WTC11 (cell line): ENCODE results near the gene NUDT22.

Experiments
- CBFB ChIP-seq: sonication (generic); formaldehyde crosslinking; IDR thresholded peaks from 2 replicates; pipeline ENCODE4 v1.8.1; 2022; ENCODE audit warnings: mild to moderate bottlenecking, low read depth, missing genetic modification reagents
- ESRRA ChIP-seq: sonication (generic); formaldehyde crosslinking; IDR thresholded peaks from 2 replicates; pipeline ENCODE4 v1.8.1; 2022; ENCODE audit warnings: mild to moderate bottlenecking, missing genetic modification reagents, borderline replicate concordance
- FOXK1 ChIP-seq: sonication (generic); formaldehyde crosslinking; IDR thresholded peaks from 2 replicates; pipeline ENCODE4 v1.8.0; 2022; ENCODE audit warnings: mild to moderate bottlenecking, moderate library complexity, missing genetic modification reagents
- JUN ChIP-seq: sonication (generic); formaldehyde crosslinking; IDR thresholded peaks from 2 replicates; pipeline ENCODE4 v1.8.0; 2023; ENCODE audit warnings: mild to moderate bottlenecking, missing genetic modification reagents
- KAT7 ChIP-seq: sonication (generic); formaldehyde crosslinking; IDR thresholded peaks from 2 replicates; pipeline ENCODE4 v1.8.1; 2023; ENCODE audit warnings: missing genetic modification reagents, mild to moderate bottlenecking, borderline replicate concordance
- NFYB ChIP-seq: sonication (generic); formaldehyde crosslinking; conservative IDR thresholded peaks from 2 replicates; pipeline ENCODE4 v1.8.0; 2022; ENCODE audit warnings: low read depth, missing genetic modification reagents
- NR1H2 ChIP-seq: sonication (generic); formaldehyde crosslinking; IDR thresholded peaks from 2 replicates; pipeline ENCODE4 v1.9.0; 2021; ENCODE audit warnings: mild to moderate bottlenecking, moderate library complexity, missing genetic modification reagents
- RORB ChIP-seq: fragments of 250-450 bp; sonication (Bioruptor Pico); IDR thresholded peaks from 2 replicates; pipeline ENCODE4 v1.9.0; 2021; ENCODE audit warnings: mild to moderate bottlenecking
- TEAD4 ChIP-seq: sonication (generic); formaldehyde crosslinking; IDR thresholded peaks from 2 replicates; pipeline ENCODE4 v1.8.0; 2022; ENCODE audit warnings: mild to moderate bottlenecking, missing genetic modification reagents
- ZNF263 ChIP-seq: sonication (generic); formaldehyde crosslinking; IDR thresholded peaks from 2 replicates; pipeline ENCODE4 v1.8.1; 2022; ENCODE audit warnings: low read depth, mild to moderate bottlenecking, moderate library complexity, missing genetic modification reagents
- TF ChIP-seq, protein P1 (sequence below): fragments of 200-600 bp; IDR thresholded peaks from 2 replicates; pipeline ENCODE4 v1.8.0; 2022; ENCODE audit warnings: antibody characterized with exemption
- TF ChIP-seq, protein P2 (sequence below): sonication (generic); formaldehyde crosslinking; IDR thresholded peaks from 2 replicates; pipeline ENCODE4 v1.8.1; 2022; ENCODE audit warnings: mild to moderate bottlenecking, missing genetic modification reagents, moderate library complexity, borderline replicate concordance
- TF ChIP-seq, protein P3 (sequence below): sonication (generic); formaldehyde crosslinking; IDR thresholded peaks from 2 replicates; pipeline ENCODE4 v1.8.0; 2022; ENCODE audit warnings: mild to moderate bottlenecking, missing genetic modification reagents
- TF ChIP-seq, protein P4 (sequence below): fragments of 250-450 bp; sonication (Bioruptor Pico); IDR thresholded peaks from 2 replicates; pipeline ENCODE4 v1.9.0; 2021; ENCODE audit warnings: mild to moderate bottlenecking

DNA sequence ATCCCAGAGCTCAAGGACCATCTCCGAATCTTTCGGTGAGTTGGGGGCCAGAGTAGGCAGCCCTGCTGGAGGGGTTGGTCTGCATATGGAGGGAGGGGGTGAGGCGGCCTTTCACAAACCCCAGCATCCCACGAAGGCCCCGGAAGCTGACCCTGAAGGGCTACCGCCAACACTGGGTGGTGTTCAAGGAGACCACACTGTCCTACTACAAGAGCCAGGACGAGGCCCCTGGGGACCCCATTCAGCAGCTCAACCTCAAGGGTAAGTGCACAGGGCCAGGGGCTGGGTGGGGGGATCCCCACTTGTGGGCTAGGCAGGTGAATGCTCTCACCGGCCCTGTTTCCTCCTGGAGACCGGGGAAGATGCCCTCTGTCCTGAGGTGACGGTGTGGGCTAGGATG, 6.3 kb upstream of the NUDT22 start:
- TF ChIP-seq TEAD4 (CRISPR knock-in tag): no peak
- TF ChIP-seq ZNF263: no peak
- TF ChIP-seq, protein P1, sequence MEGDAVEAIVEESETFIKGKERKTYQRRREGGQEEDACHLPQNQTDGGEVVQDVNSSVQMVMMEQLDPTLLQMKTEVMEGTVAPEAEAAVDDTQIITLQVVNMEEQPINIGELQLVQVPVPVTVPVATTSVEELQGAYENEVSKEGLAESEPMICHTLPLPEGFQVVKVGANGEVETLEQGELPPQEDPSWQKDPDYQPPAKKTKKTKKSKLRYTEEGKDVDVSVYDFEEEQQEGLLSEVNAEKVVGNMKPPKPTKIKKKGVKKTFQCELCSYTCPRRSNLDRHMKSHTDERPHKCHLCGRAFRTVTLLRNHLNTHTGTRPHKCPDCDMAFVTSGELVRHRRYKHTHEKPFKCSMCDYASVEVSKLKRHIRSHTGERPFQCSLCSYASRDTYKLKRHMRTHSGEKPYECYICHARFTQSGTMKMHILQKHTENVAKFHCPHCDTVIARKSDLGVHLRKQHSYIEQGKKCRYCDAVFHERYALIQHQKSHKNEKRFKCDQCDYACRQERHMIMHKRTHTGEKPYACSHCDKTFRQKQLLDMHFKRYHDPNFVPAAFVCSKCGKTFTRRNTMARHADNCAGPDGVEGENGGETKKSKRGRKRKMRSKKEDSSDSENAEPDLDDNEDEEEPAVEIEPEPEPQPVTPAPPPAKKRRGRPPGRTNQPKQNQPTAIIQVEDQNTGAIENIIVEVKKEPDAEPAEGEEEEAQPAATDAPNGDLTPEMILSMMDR: no peak
- no peak for TF ChIP-seq CBFB (CRISPR knock-in tag)
- TF ChIP-seq FOXK1 (CRISPR knock-in tag): no peak
- TF ChIP-seq JUN (CRISPR knock-in tag): no peak
- TF ChIP-seq, protein P2, sequence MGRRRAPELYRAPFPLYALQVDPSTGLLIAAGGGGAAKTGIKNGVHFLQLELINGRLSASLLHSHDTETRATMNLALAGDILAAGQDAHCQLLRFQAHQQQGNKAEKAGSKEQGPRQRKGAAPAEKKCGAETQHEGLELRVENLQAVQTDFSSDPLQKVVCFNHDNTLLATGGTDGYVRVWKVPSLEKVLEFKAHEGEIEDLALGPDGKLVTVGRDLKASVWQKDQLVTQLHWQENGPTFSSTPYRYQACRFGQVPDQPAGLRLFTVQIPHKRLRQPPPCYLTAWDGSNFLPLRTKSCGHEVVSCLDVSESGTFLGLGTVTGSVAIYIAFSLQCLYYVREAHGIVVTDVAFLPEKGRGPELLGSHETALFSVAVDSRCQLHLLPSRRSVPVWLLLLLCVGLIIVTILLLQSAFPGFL (CRISPR knock-in tag): no peak
- no peak for TF ChIP-seq NFYB (CRISPR knock-in tag)
- TF ChIP-seq NR1H2 (CRISPR knock-in tag): no peak
- TF ChIP-seq, protein P3, sequence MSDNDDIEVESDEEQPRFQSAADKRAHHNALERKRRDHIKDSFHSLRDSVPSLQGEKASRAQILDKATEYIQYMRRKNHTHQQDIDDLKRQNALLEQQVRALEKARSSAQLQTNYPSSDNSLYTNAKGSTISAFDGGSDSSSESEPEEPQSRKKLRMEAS: no peak
- TF ChIP-seq, protein P4, sequence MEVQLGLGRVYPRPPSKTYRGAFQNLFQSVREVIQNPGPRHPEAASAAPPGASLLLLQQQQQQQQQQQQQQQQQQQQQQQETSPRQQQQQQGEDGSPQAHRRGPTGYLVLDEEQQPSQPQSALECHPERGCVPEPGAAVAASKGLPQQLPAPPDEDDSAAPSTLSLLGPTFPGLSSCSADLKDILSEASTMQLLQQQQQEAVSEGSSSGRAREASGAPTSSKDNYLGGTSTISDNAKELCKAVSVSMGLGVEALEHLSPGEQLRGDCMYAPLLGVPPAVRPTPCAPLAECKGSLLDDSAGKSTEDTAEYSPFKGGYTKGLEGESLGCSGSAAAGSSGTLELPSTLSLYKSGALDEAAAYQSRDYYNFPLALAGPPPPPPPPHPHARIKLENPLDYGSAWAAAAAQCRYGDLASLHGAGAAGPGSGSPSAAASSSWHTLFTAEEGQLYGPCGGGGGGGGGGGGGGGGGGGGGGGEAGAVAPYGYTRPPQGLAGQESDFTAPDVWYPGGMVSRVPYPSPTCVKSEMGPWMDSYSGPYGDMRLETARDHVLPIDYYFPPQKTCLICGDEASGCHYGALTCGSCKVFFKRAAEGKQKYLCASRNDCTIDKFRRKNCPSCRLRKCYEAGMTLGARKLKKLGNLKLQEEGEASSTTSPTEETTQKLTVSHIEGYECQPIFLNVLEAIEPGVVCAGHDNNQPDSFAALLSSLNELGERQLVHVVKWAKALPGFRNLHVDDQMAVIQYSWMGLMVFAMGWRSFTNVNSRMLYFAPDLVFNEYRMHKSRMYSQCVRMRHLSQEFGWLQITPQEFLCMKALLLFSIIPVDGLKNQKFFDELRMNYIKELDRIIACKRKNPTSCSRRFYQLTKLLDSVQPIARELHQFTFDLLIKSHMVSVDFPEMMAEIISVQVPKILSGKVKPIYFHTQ (CRISPR knock-in tag): no peak
- no peak for TF ChIP-seq ESRRA (CRISPR knock-in tag)
- TF ChIP-seq KAT7: no peak
- no peak for TF ChIP-seq RORB
